ENCODE measurements around the gene SORCS1.

DNA sequence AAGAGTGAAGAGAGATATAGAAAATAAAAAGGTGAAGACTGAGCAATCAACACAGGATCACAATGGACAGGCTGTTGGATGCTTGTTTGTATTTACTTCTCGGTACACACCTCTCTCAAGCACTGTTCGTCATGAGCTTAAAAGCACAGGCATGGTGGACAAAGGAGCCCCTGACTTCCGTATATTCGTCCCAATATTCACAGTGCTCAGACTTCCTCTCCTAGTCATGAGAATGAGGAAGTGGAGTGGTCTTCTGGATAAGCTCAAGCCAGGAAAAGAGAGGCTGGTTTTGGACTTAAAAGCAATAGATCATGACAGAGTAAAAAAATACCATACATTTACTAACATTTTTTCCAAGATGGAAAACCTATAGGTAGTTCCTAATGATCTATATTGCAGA lies 172.5 kb downstream of the SORCS1 start:
- TF ChIP-seq, protein P1, sequence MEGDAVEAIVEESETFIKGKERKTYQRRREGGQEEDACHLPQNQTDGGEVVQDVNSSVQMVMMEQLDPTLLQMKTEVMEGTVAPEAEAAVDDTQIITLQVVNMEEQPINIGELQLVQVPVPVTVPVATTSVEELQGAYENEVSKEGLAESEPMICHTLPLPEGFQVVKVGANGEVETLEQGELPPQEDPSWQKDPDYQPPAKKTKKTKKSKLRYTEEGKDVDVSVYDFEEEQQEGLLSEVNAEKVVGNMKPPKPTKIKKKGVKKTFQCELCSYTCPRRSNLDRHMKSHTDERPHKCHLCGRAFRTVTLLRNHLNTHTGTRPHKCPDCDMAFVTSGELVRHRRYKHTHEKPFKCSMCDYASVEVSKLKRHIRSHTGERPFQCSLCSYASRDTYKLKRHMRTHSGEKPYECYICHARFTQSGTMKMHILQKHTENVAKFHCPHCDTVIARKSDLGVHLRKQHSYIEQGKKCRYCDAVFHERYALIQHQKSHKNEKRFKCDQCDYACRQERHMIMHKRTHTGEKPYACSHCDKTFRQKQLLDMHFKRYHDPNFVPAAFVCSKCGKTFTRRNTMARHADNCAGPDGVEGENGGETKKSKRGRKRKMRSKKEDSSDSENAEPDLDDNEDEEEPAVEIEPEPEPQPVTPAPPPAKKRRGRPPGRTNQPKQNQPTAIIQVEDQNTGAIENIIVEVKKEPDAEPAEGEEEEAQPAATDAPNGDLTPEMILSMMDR (conservative IDR thresholded peaks at IDR 0.05; ENCODE audit: low read depth in 2 of 2), result no peak
- no peak for TF ChIP-seq CREB1 (CRISPR knock-in tag; IDR thresholded peaks at IDR 0.05; ENCODE audit: low read depth)
- no peak for TF ChIP-seq NANOG (IDR thresholded peaks at IDR 0.05; ENCODE audit: borderline replicate concordance)
- no peak for TF ChIP-seq POLR2AphosphoS5 (IDR thresholded peaks at IDR 0.05; ENCODE audit: low read depth)
- no peak for TF ChIP-seq REST (IDR thresholded peaks at IDR 0.05; ENCODE audit: unreplicated experiment)

Measured in GM23338 (cell line).